Psoas muscle (tissue), 8 donors: ENCODE measurements around the gene FBXW10B. TPM values are rescaled to one million over a fixed set of nuclear protein-coding genes. Genes with fewer than 3 reads are reported as not detected.
"Not testable (repeated sequence)": the region's sequence is repeated elsewhere in the genome, so short reads cannot be mapped to it uniquely, and the experiment has no call there.

ENCODE experiments used
- ATAC-seq, 4 donors: fragments of 200-7000 bp; cut with Tn5 transposase; one replicate each; pipeline ENCODE4 v1.9.1; 2020; ENCODE audit warnings: moderate library complexity in 3 of 4, mild to moderate bottlenecking in 2 of 4
- DNase-seq, 2 donors: peaks; one replicate each; pipeline ENCODE4 v3.0.0-alpha.2; 2020
- H3K27ac ChIP-seq: fragments of 200-600 bp; one replicate; pipeline ENCODE4 v1.8.0; 2022
- H3K27me3 ChIP-seq, 3 donors: fragments of 200-600 bp in 1 of 3; one replicate each; pipeline versions ENCODE4 v1.6.1 to v1.8.0; 2013 to 2022; ENCODE audit warnings: low read length in 2 of 3, mild to moderate bottlenecking in 2 of 3, moderate library complexity in 1 of 3; ENCODE audit not compliant: insufficient read depth in 3 of 3
- H3K36me3 ChIP-seq, 2 donors: fragments of 200-600 bp in 1 of 2; one replicate each; pipeline versions ENCODE4 v1.6.1 to v1.8.0; 2013 to 2022; ENCODE audit warnings: low read depth in 1 of 2, mild to moderate bottlenecking in 1 of 2, moderate library complexity in 1 of 2; ENCODE audit not compliant: insufficient read depth in 1 of 2
- H3K4me1 ChIP-seq: fragments of 200-600 bp; one replicate; pipeline ENCODE4 v1.8.0; 2022
- H3K4me3 ChIP-seq: fragments of 200-600 bp; one replicate; pipeline ENCODE4 v1.8.0; 2022; ENCODE audit warnings: mild to moderate bottlenecking
- H3K9me3 ChIP-seq: fragments of 200-600 bp; one replicate; pipeline ENCODE4 v1.8.0; 2022
- WGBS, 3 donors: extraction: QIAGEN DNeasy Blood & Tissue Kit; methylation state at CpG; one replicate each; pipeline versions ENCODE4 v1.1.6 to v1.1.7; 2013; 5-methylcytosine and 5-hydroxymethylcytosine counted together
- intact Hi-C, 2 donors: fragments of 100-400 bp; cut with DNase I; formaldehyde crosslinking; loops; one replicate each; pipeline versions ENCODE4 v1.11.0 to v1.14.2; 2022
- polyA plus RNA-seq, 3 donors: library from polyadenylated mRNA; stranded (reverse); fragments of 200-250 nt; gene quantifications; one replicate each; pipeline ENCODE4 v1.2.3, GENCODE V29; 2013
- total RNA-seq, 4 donors: library from RNA; stranded (reverse); fragmentation: NEBNext Ultra II Directional in 2 of 4; extraction: Animal tissue kit (Norgen Biotek cat#: 25700) in 2 of 4; gene quantifications; one replicate each; pipeline versions ENCODE4 v1.2.1 to v1.2.4, GENCODE V29; 2021 to 2023
- TF ChIP-seq, protein P1 (sequence below): fragments of 200-600 bp; IDR thresholded peaks from one replicate; pipeline ENCODE4 v1.8.0; 2022; ENCODE audit warnings: antibody characterized with exemption
- donor health status: healthy with polysubstance abuse.
- donor health status: DM: no; HTN: no; CAD: no; lungs with moderate emphysema.
- donor health status: Bipolar disorder and iron deficiency.
- donor health status: healthy.
- donor health status: DM: yes; HTN: yes; CAD: no.
- donor health status: DM: no; HTN: no; CAD: no.
- donor health status: DM: no; HTN: no; CAD: no.
- donor health status: DM: yes; HTN: yes; CAD: no.

The FBXW10B gene
- total and polyA plus RNA-seq, 7 donors, result 0.34 to 5.0 (median 1.3) TPM

DNA sequence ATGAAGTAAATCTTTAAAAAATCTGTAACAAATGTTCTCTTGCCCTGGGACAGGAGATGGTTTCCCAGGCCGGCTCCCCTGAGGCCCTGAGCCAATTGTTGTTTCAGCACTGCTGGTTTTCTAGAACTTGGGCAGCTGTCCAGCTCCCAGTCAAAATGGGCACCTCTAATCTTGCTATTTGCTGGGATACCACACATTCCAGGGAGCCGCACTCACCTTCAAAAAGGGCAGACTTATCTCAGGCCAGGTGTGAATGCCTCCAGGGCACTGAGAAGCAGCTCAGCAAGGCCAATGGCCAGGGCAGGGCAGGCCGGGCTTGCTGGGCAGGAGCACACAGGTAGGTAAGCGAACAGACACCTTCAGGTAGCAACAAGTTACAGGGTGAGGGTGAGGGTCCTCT is 40.2 kb upstream of the FBXW10B start:
- Histone ChIP-seq H3K4me3 (no peak overlapping the region), H3K9me3 (no peaks in the 10 kb centered on the region), H3K4me1 (no peaks in the 10 kb centered on the region), H3K27ac (peak overlapping the region; percentile 21), H3K27me3 (no peaks in the 10 kb centered on the region), H3K36me3 (peaks cover 0 to 13% of the 10 kb centered on the region in 2 donors)
- WGBS, 3 donors, result 66 to 71% (median 70%) methylated on average over 4 of the region's 4 CpGs
- no peak for DNase-seq
- intact Hi-C loops, result no loop called here
- no peak for ATAC-seq
- TF ChIP-seq, protein P1, sequence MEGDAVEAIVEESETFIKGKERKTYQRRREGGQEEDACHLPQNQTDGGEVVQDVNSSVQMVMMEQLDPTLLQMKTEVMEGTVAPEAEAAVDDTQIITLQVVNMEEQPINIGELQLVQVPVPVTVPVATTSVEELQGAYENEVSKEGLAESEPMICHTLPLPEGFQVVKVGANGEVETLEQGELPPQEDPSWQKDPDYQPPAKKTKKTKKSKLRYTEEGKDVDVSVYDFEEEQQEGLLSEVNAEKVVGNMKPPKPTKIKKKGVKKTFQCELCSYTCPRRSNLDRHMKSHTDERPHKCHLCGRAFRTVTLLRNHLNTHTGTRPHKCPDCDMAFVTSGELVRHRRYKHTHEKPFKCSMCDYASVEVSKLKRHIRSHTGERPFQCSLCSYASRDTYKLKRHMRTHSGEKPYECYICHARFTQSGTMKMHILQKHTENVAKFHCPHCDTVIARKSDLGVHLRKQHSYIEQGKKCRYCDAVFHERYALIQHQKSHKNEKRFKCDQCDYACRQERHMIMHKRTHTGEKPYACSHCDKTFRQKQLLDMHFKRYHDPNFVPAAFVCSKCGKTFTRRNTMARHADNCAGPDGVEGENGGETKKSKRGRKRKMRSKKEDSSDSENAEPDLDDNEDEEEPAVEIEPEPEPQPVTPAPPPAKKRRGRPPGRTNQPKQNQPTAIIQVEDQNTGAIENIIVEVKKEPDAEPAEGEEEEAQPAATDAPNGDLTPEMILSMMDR, result no peak

DNA sequence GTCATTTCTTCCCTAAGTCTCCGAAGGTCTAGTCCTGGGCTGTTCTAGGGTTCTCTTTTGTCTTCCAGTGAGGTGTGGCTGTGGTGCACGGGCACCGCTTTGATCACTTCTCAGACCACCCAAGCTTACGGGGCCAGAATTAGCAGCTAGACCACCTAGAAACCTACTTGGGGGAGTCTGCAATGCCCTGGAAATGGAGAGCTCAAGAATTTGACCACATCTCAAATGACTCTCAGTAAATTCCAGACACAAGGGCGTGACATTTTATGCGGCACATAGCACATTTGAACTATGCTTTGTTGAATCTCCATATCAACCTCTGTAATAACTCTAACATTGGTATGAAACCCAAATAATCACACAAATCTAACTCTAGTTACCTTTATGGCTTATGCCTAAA is 39.7 kb upstream of the FBXW10B start:
- DNase-seq, result no peak
- H3K4me1 ChIP-seq, result no peaks in the 10 kb centered on the region
- no peaks in the 10 kb centered on the region for H3K9me3 ChIP-seq
- TF ChIP-seq, protein P1, result no peak
- no peaks in the 10 kb centered on the region for H3K27me3 ChIP-seq
- intact Hi-C loops, result no loop called here
- peaks cover 0 to 12% of the 10 kb centered on the region in 2 donors for H3K36me3 ChIP-seq
- no peak overlapping the region for H3K4me3 ChIP-seq
- 86 to 91% (median 90%) methylated on average over 6 of the region's 6 CpGs for WGBS, 3 donors
- ATAC-seq, result no peak
- no peak overlapping the region for H3K27ac ChIP-seq

DNA sequence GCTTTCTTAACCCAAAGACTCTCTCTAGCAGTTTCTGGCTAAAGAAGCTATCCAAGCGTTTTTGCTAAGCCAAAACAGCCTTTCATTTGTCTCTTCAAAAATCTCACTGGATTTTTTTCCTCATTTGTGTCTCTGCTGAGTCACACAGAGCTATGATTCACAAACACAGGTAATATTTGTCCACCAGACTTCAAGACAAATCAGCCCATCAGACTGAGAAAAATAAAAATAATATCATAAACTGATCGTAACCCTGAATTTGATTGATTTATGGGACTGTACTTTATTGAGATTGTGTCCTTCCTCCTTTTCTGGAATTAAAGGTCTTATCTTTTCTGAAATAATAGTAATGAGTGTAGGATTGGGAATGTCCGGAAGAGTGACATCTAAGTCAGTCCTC is 38.8 kb upstream of the FBXW10B start:
- intact Hi-C loops, result no loop called here
- peaks cover 0 to 3% of the 10 kb centered on the region in 2 donors for H3K36me3 ChIP-seq
- no peaks in the 10 kb centered on the region for H3K9me3 ChIP-seq
- WGBS, 3 donors, result 88 to 93% (median 92%) methylated on average over 3 of the region's 3 CpGs
- DNase-seq (no peak), ATAC-seq (no peak)
- H3K27me3 ChIP-seq, result no peaks in the 10 kb centered on the region
- TF ChIP-seq, protein P1, result no peak
- H3K27ac ChIP-seq, result no peak overlapping the region
- no peaks in the 10 kb centered on the region for H3K4me1 ChIP-seq
- H3K4me3 ChIP-seq, result no peak overlapping the region

DNA sequence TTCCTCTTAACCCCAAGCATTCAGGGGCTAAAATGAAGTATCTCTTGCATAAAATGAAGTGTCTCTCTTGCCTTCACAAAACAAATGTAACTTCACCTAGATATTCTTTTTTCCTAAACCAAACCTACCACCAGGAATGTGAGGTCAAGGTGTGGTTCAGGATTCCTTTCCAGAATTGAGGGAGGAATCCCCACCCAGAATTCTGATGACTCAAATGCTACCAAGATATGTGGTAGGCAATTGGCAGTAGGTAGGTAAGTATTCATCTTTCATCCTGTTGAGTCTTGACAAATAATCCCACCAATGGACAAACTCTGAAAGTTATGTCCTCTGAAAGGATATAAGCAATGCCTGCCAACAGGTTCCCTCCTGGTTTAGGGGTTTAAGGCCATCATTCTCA is 38.4 kb upstream of the FBXW10B start:
- no peak overlapping the region for H3K4me3 ChIP-seq
- TF ChIP-seq, protein P1, result no peak
- no peak overlapping the region for H3K27ac ChIP-seq
- intact Hi-C loops, result no loop called here
- H3K9me3 ChIP-seq, result no peaks in the 10 kb centered on the region
- no peaks in the 10 kb centered on the region for H3K27me3 ChIP-seq
- no peaks in the 10 kb centered on the region for H3K4me1 ChIP-seq
- ATAC-seq (no peak), DNase-seq (no peak)
- peaks cover 0 to 3% of the 10 kb centered on the region in 2 donors for H3K36me3 ChIP-seq

DNA sequence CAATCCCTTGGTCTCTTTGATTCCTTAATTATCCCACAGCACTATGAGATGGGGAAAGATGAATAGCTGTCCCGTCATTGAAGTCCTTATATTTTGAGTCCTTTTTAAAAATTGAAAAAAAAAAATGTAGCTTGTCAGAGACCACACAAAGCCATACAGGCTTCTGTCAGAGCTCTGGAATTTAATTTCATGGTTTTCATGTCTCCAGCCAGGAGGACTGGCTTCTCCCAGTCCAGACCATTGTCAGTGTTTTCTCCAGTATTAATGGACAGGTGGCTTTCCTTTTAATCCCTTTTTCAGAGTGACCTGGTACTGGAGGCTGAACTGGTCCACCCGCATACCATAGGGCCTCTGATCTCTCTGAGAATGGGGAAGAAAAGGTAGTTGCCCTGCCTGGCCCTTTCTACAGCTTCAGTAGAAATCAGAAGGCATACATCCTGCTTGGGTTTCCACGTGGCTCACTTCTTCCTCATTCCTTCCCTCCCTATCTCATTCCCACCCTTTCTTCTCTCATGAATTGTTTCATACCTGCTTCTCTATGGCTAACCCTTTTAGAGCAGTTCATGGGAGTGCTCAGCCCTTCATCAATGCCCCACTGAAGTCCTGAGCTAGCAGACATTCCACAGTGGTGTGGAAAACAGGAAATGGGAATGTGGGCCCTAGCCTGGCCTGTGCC is 35.5 kb upstream of the FBXW10B start:
- WGBS, 3 donors, result 55 to 61% (median 57%) methylated on average over 3 of the region's 3 CpGs
- no peak overlapping the region for H3K27ac ChIP-seq
- TF ChIP-seq, protein P1, result no peak

DNA sequence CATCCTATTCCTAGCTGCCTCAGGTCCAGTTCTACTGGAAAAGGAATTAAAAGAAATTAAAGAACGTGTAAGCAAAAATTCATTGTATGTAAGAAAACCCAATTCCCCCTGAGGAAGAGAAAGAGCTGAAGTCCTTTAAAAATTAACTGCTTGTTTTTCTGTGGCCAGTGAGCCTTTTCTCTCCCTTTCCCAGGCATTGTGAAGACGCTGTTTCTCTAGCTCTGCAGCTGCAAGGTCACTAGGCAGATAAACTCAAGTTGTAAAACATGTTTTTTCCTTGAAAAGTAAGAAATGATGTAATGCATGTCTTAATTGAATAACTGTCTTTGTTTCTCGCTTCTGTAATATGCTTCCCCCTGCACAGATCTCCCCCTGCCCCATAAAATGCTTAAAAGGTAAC is 34.9 kb upstream of the FBXW10B start:
- H3K9me3 ChIP-seq, H3K27me3 ChIP-seq, H3K36me3 ChIP-seq, DNase-seq, H3K27ac ChIP-seq, intact Hi-C loops, H3K4me1 ChIP-seq, H3K4me3 ChIP-seq, ATAC-seq: not testable (repeated sequence)
- 79 to 84% (median 80%) methylated on average over 3 of the region's 3 CpGs for WGBS, 3 donors

More for the DNA sequence above, 35.5 kb upstream of the FBXW10B start:
- H3K4me1 ChIP-seq, result no peaks in the 10 kb centered on the region
- H3K27me3 ChIP-seq, result no peaks in the 10 kb centered on the region
- intact Hi-C loops, result no loop called here
- no peak overlapping the region for H3K4me3 ChIP-seq
- H3K9me3 ChIP-seq, result no peaks in the 10 kb centered on the region
- ATAC-seq (no peak), DNase-seq (no peak)
- H3K36me3 ChIP-seq, result peaks cover 0 to 3% of the 10 kb centered on the region in 2 donors
